ENCODE measurements around the gene ATG10. TPM values are rescaled to one million over a fixed set of nuclear protein-coding genes. Genes with fewer than 3 reads are reported as not detected.

Gene ATG10
- total and polyA plus RNA-seq, 2 of the 8 experiments (the other 6 are each of a cell fraction or from before 2014, with no cell fraction given), result 3.7 to 8.8 TPM

GRCh38 chr5:82010696-82011095 lies 38.9 kb downstream of the ATG10 start (continued):
- no peak for TF ChIP-seq CHD7 (IDR thresholded peaks at IDR 0.05; ENCODE audit: insufficient replicate concordance, low read length)
- no peak for TF ChIP-seq JUND (IDR thresholded peaks at IDR 0.05; ENCODE audit: low read length)
- TF ChIP-seq FOSL1 (IDR thresholded peaks at IDR 0.05; ENCODE audit: insufficient read depth, low read depth, low read length), result no peak
- TF ChIP-seq SP1 (IDR thresholded peaks at IDR 0.05; ENCODE audit: low read depth, low read length), result no peak
- no peak for TF ChIP-seq EZH2 (IDR thresholded peaks at IDR 0.05; ENCODE audit: low read depth, low read length, severe bottlenecking)
- no peak for TF ChIP-seq HDAC2 (IDR thresholded peaks at IDR 0.05; ENCODE audit: borderline replicate concordance in 1 of 2, low read depth in 2 of 2, low read length in 2 of 2)
- no peak for TF ChIP-seq NANOG (IDR thresholded peaks at IDR 0.05; ENCODE audit: insufficient read depth, low read depth, low read length, poor library complexity, severe bottlenecking)
- no peak for TF ChIP-seq ASH2L (IDR thresholded peaks at IDR 0.05; ENCODE audit: low read length)
- no peak for TF ChIP-seq CREB1 (IDR thresholded peaks at IDR 0.05)
- no peak for TF ChIP-seq ZNF274 (IDR thresholded peaks at IDR 0.05; ENCODE audit: borderline replicate concordance, extremely low read depth, low read length)
- no peak for TF ChIP-seq KDM4A (IDR thresholded peaks at IDR 0.05; ENCODE audit: low read depth, low read length, severe bottlenecking)
- no peak for TF ChIP-seq NRF1 (IDR thresholded peaks at IDR 0.05; ENCODE audit: low read depth, low read length)

Measured in H1 (cell line).